Colonic mucosa (tissue), 4 donors: ENCODE data around the gene SNX5. TPM values are rescaled to one million over a fixed set of nuclear protein-coding genes. Genes with fewer than 3 reads are reported as not detected.

Experiments used
- DNase-seq: peaks from one replicate; pipeline ENCODE4 v3.0.0-alpha.2; 2020
- H3K27ac ChIP-seq: fragments of 200-600 bp; one replicate; pipeline ENCODE4 v1.8.0; 2021
- H3K27me3 ChIP-seq: fragments of 200-600 bp; one replicate; pipeline ENCODE4 v1.8.0; 2021
- H3K36me3 ChIP-seq: fragments of 200-600 bp; one replicate; pipeline ENCODE4 v1.8.0; 2021
- H3K4me1 ChIP-seq: fragments of 200-600 bp; one replicate; pipeline ENCODE4 v1.8.0; 2021; ENCODE audit warnings: mild to moderate bottlenecking
- H3K4me3 ChIP-seq: fragments of 200-600 bp; one replicate; pipeline ENCODE4 v1.8.0; 2021
- H3K9ac ChIP-seq, 2 donors: one replicate each; pipeline ENCODE4 v1.7.0; 2013; ENCODE audit warnings: control low read depth in 2 of 2, low read depth in 2 of 2, low read length in 2 of 2
- H3K9me3 ChIP-seq: fragments of 200-600 bp; one replicate; pipeline ENCODE4 v1.8.0; 2021
- intact Hi-C: fragments of 100-400 bp; cut with DNase I; formaldehyde crosslinking; loops from one replicate; pipeline ENCODE4 v1.14.1; 2022
- total RNA-seq, 2 donors: library from RNA; stranded (reverse); fragmentation: NEBNext Ultra II Directional in 1 of 2; extraction: Animal tissue kit (Norgen Biotek cat#: 25700) in 1 of 2; gene quantifications; one replicate each; pipeline ENCODE4 v1.2.1, GENCODE V29; 2021
- TF ChIP-seq, protein P1 (sequence below): fragments of 200-600 bp; IDR thresholded peaks from one replicate; pipeline ENCODE4 v1.8.0; 2022; ENCODE audit warnings: antibody characterized with exemption, mild to moderate bottlenecking
- donor health status: healthy.
- donor health status: DM: no; HTN: no; CAD: no.
- donor health status: DM: no; HTN: no; CAD: no.

Gene SNX5
- total RNA-seq, 2 donors from 2014 or later, result 116 to 119 TPM

DNA sequence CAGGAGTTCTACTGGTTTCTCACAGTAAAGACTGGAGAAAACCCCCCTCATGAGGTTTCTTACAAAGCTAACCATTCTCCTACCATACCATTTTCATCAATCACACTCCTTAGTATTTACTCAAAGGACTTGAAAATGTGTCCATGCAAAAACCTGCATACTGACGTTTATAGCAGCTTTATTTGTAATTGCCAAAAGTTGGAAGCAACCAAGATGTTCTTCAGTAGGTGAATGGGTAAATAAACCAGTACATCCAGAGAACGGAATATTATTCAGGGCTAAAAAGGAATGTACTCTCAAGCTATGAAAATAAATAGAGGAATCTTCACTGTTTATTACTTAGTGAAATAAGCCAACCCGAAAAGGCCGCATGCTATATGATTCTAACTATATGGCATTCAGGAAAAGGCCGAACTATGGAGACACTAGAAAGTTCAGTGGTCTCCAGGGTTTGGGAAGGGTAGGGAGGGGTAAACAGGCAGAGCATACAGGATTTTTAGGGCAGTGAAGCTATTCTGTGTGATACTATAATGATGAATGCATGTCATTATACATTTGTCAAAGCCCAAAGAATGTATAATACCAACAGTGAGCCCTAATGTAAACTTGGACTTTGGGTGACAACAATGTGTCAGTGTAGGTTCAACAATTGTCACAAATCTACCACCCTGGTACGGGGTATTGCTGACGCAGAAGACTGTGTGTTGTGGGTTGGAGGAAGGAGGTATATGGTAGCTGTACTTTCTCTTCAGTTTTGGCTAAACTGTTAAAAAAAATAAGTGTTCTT lies 50.6 kb downstream of the SNX5 start:
- DNase-seq, result peak; percentile 12
- Histone ChIP-seq H3K9ac (no peak overlapping the region), H3K27me3 (no peaks in the 10 kb centered on the region), H3K27ac (no peak overlapping the region), H3K36me3 (no peaks in the 10 kb centered on the region), H3K9me3 (no peaks in the 10 kb centered on the region), H3K4me3 (no peak overlapping the region), H3K4me1 (no peaks in the 10 kb centered on the region)
- TF ChIP-seq, protein P1, sequence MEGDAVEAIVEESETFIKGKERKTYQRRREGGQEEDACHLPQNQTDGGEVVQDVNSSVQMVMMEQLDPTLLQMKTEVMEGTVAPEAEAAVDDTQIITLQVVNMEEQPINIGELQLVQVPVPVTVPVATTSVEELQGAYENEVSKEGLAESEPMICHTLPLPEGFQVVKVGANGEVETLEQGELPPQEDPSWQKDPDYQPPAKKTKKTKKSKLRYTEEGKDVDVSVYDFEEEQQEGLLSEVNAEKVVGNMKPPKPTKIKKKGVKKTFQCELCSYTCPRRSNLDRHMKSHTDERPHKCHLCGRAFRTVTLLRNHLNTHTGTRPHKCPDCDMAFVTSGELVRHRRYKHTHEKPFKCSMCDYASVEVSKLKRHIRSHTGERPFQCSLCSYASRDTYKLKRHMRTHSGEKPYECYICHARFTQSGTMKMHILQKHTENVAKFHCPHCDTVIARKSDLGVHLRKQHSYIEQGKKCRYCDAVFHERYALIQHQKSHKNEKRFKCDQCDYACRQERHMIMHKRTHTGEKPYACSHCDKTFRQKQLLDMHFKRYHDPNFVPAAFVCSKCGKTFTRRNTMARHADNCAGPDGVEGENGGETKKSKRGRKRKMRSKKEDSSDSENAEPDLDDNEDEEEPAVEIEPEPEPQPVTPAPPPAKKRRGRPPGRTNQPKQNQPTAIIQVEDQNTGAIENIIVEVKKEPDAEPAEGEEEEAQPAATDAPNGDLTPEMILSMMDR, result no peak
- intact Hi-C loops, result no loop called here

DNA sequence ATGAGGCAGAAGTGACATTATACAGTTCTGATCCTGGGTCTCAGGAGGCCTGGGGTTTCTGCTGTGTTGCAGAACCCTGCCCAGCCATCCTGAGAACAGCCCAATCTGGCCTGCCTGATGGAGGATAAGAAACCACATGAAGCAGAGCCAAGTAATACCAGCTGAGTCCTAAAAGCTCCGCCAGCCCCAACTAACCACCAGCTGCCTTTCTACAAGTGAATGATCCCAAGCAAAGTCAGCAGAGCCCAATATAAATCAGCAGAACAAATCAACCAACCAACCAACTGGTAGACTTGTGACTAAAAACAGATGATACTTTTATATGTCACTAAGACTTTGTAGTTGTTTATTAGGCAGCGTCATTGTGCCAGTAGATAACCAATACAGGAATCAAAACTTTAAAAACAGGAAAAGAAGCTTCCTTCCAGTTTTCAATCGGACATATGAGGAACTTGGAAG lies 52.1 kb downstream of the SNX5 start:
- Histone ChIP-seq H3K4me1 (no peaks in the 10 kb centered on the region), H3K36me3 (no peaks in the 10 kb centered on the region), H3K4me3 (no peak overlapping the region), H3K27ac (no peak overlapping the region), H3K27me3 (no peaks in the 10 kb centered on the region), H3K9me3 (no peaks in the 10 kb centered on the region), H3K9ac (no peak overlapping the region)
- intact Hi-C loops, result no loop called here
- DNase-seq, result no peak
- TF ChIP-seq, protein P1, result no peak

DNA sequence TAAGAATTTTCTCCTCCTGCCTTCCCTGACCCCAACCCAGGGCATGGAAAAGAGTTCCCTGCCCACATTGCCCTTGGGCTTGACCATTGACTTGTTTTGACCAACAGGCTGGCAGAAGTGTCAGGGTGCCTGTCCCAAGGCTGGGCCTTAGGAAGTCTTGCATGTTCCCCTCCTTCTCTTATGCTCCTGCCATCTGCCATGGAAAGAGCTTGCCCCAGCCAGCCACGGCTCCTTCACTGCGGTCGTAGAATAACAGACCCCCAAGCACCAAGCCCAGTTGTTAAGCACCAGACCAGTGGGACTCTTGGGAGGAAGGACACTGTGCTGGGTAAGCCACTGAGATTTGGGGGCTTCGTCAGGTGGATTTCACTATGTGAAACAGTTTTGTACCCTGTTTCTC lies 53.6 kb downstream of the SNX5 start:
- intact Hi-C loops, result no loop called here
- TF ChIP-seq, protein P1, result no peak
- DNase-seq, result no peak

DNA sequence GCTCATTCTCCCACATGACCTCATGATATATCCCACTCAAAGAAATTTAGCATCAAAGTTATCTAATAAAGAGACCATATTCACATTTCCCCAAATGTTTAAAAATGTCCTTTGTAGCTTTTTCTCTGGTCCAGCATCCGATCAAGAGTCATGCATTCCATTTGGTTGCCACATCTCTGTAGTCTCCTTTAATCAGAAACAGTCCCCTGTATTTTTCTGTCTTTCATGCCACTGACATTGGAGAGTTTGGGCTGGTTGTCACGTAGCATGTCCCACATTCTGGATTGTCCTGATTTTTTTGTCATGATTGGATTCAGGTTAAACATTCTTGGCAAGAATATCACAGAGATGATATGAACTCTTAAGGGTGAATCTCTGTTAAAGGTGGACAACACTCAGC lies 55.7 kb downstream of the SNX5 start:
- H3K4me1 ChIP-seq, result no peaks in the 10 kb centered on the region
- no peaks in the 10 kb centered on the region for H3K36me3 ChIP-seq
- TF ChIP-seq, protein P1, result no peak
- no peaks in the 10 kb centered on the region for H3K9me3 ChIP-seq
- H3K27me3 ChIP-seq, result no peaks in the 10 kb centered on the region
- no peak overlapping the region for H3K9ac ChIP-seq
- no peak for DNase-seq
- intact Hi-C loops, result no loop called here
- H3K27ac ChIP-seq, result no peak overlapping the region
- H3K4me3 ChIP-seq, result no peak overlapping the region

More for the DNA sequence above, 53.6 kb downstream of the SNX5 start:
- Histone ChIP-seq H3K27ac (no peak overlapping the region), H3K9ac (no peak overlapping the region), H3K9me3 (no peaks in the 10 kb centered on the region), H3K36me3 (no peaks in the 10 kb centered on the region), H3K4me1 (no peaks in the 10 kb centered on the region), H3K4me3 (no peak overlapping the region), H3K27me3 (no peaks in the 10 kb centered on the region)

DNA sequence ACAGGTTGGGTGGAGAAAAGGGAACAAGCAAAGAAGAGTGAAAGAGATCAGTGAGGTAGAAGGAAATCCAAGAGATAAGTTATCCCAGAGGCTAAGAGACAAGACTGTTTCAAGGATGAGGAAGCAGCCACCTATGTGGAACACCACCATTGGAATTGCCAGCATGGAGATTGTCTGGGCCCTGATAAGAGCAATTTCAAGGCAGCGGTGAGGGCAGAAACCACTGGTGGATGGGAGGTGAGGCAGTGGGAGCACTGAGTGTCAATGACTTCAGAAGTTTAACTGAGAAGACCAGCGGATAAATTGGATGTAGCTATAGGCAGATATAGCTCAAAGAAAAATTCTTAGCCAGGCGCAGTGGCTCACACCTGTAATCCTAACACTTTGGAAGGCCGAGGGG lies 56.7 kb downstream of the SNX5 start:
- H3K27me3 ChIP-seq, result no peaks in the 10 kb centered on the region
- H3K9ac ChIP-seq, result no peak overlapping the region
- DNase-seq, result no peak
- no peak overlapping the region for H3K4me3 ChIP-seq
- no peaks in the 10 kb centered on the region for H3K9me3 ChIP-seq
- H3K36me3 ChIP-seq, result no peaks in the 10 kb centered on the region
- H3K4me1 ChIP-seq, result no peaks in the 10 kb centered on the region
- TF ChIP-seq, protein P1, result no peak
- H3K27ac ChIP-seq, result no peak overlapping the region
- intact Hi-C loops, result no loop called here
